KG1 (cell line): ENCODE data around the gene ACER3.
"Not testable (repeated sequence)": the region's sequence is repeated elsewhere in the genome, so short reads cannot be mapped to it uniquely, and the experiment has no call there.

ENCODE experiments used
- DNase-seq: peaks from one replicate; lab custom pipeline; 2025; lab: John Stamatoyannopoulos, UW

The ACER3 gene

GRCh38 chr11:77038029-77038824 lies 177.5 kb downstream of the ACER3 start:
- no peak for DNase-seq

GRCh38 chr11:77038825-77039326 lies 178.2 kb downstream of the ACER3 start:
- DNase-seq: no peak

DNA sequence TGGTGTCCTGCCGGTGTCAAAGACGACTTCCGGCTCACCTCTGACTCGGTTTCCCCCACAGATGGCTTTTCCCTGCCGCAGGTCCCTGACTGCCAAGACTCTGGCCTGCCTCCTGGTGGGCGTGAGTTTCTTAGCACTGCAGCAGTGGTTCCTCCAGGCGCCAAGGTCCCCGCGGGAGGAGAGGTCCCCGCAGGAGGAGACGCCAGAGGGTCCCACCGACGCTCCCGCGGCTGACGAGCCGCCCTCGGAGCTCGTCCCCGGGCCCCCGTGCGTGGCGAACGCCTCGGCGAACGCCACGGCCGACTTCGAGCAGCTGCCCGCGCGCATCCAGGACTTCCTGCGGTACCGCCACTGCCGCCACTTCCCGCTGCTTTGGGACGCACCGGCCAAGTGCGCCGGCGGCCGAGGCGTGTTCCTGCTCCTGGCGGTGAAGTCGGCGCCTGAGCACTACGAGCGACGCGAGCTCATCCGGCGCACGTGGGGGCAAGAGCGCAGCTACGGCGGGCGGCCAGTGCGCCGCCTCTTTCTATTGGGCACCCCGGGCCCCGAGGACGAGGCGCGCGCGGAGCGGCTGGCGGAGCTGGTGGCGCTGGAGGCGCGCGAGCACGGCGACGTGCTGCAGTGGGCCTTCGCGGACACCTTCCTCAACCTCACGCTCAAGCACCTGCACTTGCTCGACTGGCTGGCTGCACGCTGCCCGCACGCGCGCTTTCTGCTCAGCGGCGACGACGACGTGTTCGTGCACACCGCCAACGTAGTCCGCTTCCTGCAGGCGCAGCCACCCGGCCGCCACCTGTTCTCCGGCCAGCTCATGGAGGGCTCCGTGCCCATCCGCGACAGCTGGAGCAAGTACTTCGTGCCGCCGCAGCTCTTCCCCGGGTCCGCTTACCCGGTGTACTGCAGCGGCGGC lies 179.0 kb downstream of the ACER3 start:
- peak; percentile 60 for DNase-seq

GRCh38 chr11:77040401-77040777 lies 179.7 kb downstream of the ACER3 start:
- no peak for DNase-seq

- DNase-seq: no peak
Observed at GRCh38 chr11:77040889-77041288, 180.2 kb downstream of the ACER3 start.

- DNase-seq: no peak
Observed at GRCh38 chr11:77042111-77042726, 181.5 kb downstream of the ACER3 start.

DNA sequence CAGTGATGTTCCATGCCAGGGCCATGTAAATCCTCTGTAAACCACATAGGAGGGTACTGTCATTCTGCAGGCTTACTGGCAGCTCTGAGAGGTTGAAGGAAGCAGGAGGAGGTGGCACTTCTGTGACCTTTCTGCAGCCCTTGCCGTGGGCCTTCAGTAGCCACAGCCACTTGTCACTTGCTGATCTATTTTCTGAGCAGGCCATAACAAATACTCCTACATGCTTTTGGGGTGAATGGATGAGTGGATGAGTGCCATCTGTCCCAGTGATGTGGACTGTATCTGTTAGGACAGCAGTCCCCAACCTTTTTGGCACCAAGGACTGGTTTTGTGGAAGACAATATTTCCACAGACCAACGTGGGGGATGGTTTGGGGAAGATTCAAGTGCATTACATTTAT lies 183.6 kb downstream of the ACER3 start:
- DNase-seq: no peak

GRCh38 chr11:77044886-77045285 lies 184.2 kb downstream of the ACER3 start:
- DNase-seq: no peak

DNA sequence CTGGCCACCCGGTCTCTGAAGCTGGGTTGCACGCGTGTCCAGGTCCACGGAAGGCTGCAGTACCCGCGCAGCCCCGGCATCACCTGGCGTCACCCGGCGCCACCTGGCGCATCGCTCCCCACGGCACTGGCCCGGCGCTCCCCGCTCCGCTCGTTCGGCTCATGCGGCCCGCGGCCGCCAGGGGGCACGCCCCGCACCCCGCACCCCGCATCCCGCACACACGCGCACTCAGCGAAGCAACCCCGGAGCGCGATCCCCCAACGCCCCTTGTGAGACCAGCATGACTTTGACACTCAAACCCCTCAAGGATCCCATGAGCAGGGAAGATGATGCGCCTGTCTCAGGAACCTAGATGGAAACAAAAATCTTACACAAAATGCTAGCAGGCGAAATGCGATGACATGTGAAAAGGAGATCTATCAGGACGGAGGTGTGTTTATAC lies 185.4 kb downstream of the ACER3 start:
- no peak for DNase-seq

DNA sequence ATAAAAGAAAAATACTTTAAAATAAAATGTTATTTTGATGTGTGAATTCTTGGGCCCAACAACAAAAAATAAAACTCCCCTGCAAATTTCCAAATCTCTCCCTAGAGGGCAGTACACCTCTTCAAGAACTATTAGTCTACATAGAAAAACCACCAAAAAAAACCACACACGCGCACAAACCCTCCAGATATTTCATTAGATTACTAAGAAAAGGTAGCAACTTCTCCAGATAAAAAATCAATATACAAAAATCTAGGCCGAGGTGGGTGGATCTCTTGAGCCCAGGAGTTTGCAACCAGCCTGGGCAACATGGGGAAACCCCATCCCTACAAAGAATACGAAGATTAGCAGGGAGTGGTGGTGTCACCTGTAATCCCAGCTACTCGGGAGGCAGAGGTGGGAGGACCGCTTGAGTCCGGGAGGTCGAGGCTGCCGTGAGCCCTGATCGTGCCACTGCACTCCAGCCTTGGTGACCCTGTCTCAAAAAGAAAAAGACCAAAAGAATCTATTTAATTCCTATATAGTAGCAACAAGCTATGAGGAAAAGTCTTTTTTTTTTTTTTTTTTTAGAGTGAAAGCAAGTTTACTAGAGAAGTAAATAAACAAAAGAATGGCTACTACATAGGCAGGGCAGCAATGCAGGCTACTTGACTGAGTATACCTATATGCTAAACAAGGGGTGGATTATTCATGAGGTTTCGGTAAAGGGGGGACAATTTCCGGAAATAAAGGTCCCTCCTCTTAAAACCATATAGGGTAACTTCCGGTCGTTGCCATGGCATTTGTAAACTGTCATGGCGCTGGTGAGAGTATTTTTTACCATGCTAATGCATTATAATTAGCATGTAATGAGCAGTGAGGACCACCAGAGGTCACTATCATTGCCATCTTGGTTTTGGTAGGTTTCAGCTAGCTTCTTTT lies 186.5 kb downstream of the ACER3 start:
- peak; percentile 90 for DNase-seq

- DNase-seq: not testable (repeated sequence)
Observed at GRCh38 chr11:77047928-77048446, 187.3 kb downstream of the ACER3 start.

DNA sequence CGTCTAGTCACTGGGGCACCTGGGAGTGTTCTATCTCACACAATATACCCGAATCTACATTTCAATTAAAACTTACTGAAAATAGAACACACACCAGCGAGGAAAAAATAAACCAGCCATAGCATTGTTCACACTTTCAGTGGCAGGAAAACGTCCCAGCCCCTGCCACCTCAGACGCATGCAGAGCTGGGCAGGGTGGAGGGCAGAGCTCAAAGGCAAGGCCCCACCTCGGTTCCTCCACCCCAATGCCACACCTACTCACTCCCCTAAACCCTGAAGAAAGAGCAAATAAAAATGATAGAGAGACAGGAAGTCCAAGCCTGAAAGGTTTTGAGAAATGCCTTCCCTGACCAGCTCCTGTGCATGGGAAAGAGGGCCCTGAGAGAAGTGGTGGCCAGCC lies 188.3 kb downstream of the ACER3 start:
- no peak for DNase-seq

GRCh38 chr11:77051511-77051910 lies 190.8 kb downstream of the ACER3 start:
- no peak for DNase-seq

GRCh38 chr11:77052518-77052917 lies 191.8 kb downstream of the ACER3 start:
- DNase-seq: no peak

- no peak for DNase-seq
Observed at GRCh38 chr11:77053217-77054015, 192.7 kb downstream of the ACER3 start.

- no peak for DNase-seq
Observed at GRCh38 chr11:77054084-77054483, 193.4 kb downstream of the ACER3 start.

DNA sequence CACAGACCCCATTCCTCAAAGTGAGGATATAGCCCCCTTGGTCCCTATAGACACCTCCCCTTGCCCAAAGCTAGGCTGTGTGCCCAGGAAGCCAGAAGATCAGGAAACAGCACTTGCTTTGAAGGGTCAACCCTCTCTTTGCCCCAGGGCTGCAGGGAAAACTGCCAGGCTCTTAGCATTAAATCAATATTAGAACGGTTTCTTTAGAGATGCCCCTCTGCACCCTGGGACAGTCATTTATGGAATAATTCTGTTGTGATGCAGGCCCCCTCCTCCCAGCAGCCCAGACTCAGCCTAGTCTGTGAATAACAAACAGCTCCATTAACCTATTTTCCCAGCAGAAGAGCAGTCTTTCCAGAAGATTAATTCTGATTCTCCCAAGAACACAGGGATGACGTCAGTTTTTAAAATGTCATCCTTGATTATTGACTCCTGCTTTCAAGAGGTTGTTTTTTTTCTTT lies 194.4 kb downstream of the ACER3 start:
- no peak for DNase-seq

GRCh38 chr11:77055913-77056312 lies 195.2 kb downstream of the ACER3 start:
- DNase-seq: no peak

GRCh38 chr11:77056814-77057402 lies 196.2 kb downstream of the ACER3 start:
- DNase-seq: no peak
